GM12878 (cell line): Measurements from ENCODE around the gene SFXN1.

Source experiments
- CEBPB ChIP-seq, 2 experiments: fragments of 150-350 bp in 1 of 2; IDR thresholded peaks; 2 replicates each; pipeline ENCODE4 v1.6.1; 2012 to 2014; ENCODE audit warnings: low read depth in 2 of 2, low read length in 2 of 2, borderline replicate concordance in 1 of 2, inconsistent platforms in 1 of 2
- EZH2 ChIP-seq: IDR thresholded peaks from 2 replicates; pipeline ENCODE4 v1.6.1; 2012; ENCODE audit warnings: low read depth, mild to moderate bottlenecking, control low read depth, inconsistent platforms, low read length, borderline replicate concordance; ENCODE audit not compliant: control insufficient read depth
- GABPA ChIP-seq: IDR thresholded peaks from 2 replicates; pipeline ENCODE4 v1.6.1; 2014; ENCODE audit warnings: antibody characterized with exemption, low read depth, mild to moderate bottlenecking, inconsistent platforms
- MYC ChIP-seq: IDR thresholded peaks from 2 replicates; pipeline ENCODE4 v1.6.1; 2011; ENCODE audit warnings: mild to moderate bottlenecking, low read length, moderate library complexity, inconsistent platforms; ENCODE audit not compliant: insufficient read depth, insufficient replicate concordance, insufficient read length, severe bottlenecking
- RB1 ChIP-seq: fragments of 450-650 bp; formaldehyde crosslinking; IDR thresholded peaks from 2 replicates; pipeline ENCODE4 v1.6.1; 2017; ENCODE audit warnings: mild to moderate bottlenecking, borderline replicate concordance
- RBBP5 ChIP-seq: fragments of 200-600 bp; sonication (generic); conservative IDR thresholded peaks from 2 replicates; pipeline ENCODE4 v1.6.1; 2016
- RCOR1 ChIP-seq: conservative IDR thresholded peaks from 2 replicates; pipeline ENCODE4 v1.6.1; 2012; ENCODE audit warnings: low read depth, low read length, improper control_type of control experiment
- RELA ChIP-seq: fragments of 450-650 bp; IDR thresholded peaks from 2 replicates; pipeline ENCODE4 v1.8.0; 2014; ENCODE audit warnings: borderline replicate concordance; ENCODE audit not compliant: partially characterized antibody
- SIN3A ChIP-seq: IDR thresholded peaks from 2 replicates; pipeline ENCODE4 v1.6.1; 2012; ENCODE audit warnings: low read depth, low read length, improper control_type of control experiment
- TAF1 ChIP-seq: IDR thresholded peaks from 2 replicates; pipeline ENCODE4 v1.6.1; 2011; ENCODE audit warnings: mild to moderate bottlenecking, low read depth, low read length, borderline replicate concordance
- ZNF207 ChIP-seq: fragments of 450-650 bp; IDR thresholded peaks from 2 replicates; pipeline ENCODE4 v1.6.1; 2014; ENCODE audit warnings: antibody characterized with exemption, mild to moderate bottlenecking, borderline replicate concordance
- ZNF24 ChIP-seq: fragments of 450-650 bp; IDR thresholded peaks from 2 replicates; pipeline ENCODE4 v1.6.1; 2017; ENCODE audit warnings: antibody characterized with exemption, mild to moderate bottlenecking
- TF ChIP-seq, protein P1 (sequence below), 3 experiments: IDR thresholded peaks in 2 of 3; conservative IDR thresholded peaks in 1 of 3; 2 replicates each; pipeline ENCODE4 v1.5.1; 2011; ENCODE audit warnings: low read depth in 3 of 3, low read length in 3 of 3, mild to moderate bottlenecking in 3 of 3, control low read depth in 2 of 3, moderate library complexity in 2 of 3, inconsistent platforms in 1 of 3, mixed read lengths in 1 of 3; ENCODE audit not compliant: control insufficient read depth in 2 of 3, insufficient read depth in 1 of 3; ENCODE audit errors: extremely low read depth in 1 of 3
- TF ChIP-seq, protein P2 (sequence below): fragments of 450-650 bp; IDR thresholded peaks from 2 replicates; pipeline ENCODE4 v1.6.1; 2017; ENCODE audit warnings: mild to moderate bottlenecking, low read depth, inconsistent platforms; ENCODE audit not compliant: poor library complexity, severe bottlenecking

DNA sequence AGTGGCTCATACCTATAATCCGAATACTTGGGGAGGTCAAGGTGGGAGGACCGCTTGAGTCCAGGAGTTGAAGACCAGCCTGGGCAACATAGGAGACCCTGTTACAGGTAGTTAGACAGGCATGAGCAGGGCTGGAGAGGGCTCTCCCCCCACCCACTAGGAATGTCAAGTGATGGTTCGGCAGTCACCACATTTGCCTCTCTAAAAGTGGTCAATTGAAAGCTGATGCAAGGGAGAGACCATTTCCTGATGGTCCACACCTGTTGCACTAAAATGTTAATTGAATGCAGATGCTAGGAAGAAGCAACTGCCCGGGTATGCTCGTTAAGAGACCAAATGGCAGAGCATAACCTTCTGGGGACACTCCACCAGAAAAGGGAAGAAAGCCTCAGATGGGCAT lies 82.7 kb downstream of the SFXN1 start:
- TF ChIP-seq, protein P1, sequence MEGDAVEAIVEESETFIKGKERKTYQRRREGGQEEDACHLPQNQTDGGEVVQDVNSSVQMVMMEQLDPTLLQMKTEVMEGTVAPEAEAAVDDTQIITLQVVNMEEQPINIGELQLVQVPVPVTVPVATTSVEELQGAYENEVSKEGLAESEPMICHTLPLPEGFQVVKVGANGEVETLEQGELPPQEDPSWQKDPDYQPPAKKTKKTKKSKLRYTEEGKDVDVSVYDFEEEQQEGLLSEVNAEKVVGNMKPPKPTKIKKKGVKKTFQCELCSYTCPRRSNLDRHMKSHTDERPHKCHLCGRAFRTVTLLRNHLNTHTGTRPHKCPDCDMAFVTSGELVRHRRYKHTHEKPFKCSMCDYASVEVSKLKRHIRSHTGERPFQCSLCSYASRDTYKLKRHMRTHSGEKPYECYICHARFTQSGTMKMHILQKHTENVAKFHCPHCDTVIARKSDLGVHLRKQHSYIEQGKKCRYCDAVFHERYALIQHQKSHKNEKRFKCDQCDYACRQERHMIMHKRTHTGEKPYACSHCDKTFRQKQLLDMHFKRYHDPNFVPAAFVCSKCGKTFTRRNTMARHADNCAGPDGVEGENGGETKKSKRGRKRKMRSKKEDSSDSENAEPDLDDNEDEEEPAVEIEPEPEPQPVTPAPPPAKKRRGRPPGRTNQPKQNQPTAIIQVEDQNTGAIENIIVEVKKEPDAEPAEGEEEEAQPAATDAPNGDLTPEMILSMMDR (IDR thresholded peaks at IDR 0.05 in 2 of 3, conservative IDR thresholded peaks at IDR 0.05 in 1 of 3; ENCODE audit: control insufficient read depth in 2 of 3, extremely low read depth in 1 of 3, insufficient read depth in 1 of 3, low read depth in 3 of 3, low read length in 3 of 3): no peak
- TF ChIP-seq RELA: no peak
- no peak for TF ChIP-seq TAF1
- no peak for TF ChIP-seq ZNF207
- TF ChIP-seq GABPA: no peak
- TF ChIP-seq CEBPB (IDR thresholded peaks at IDR 0.05; ENCODE audit: borderline replicate concordance in 1 of 2, low read depth in 2 of 2, low read length in 2 of 2): no peak
- no peak for TF ChIP-seq RCOR1
- TF ChIP-seq ZNF24: no peak
- TF ChIP-seq, protein P2, sequence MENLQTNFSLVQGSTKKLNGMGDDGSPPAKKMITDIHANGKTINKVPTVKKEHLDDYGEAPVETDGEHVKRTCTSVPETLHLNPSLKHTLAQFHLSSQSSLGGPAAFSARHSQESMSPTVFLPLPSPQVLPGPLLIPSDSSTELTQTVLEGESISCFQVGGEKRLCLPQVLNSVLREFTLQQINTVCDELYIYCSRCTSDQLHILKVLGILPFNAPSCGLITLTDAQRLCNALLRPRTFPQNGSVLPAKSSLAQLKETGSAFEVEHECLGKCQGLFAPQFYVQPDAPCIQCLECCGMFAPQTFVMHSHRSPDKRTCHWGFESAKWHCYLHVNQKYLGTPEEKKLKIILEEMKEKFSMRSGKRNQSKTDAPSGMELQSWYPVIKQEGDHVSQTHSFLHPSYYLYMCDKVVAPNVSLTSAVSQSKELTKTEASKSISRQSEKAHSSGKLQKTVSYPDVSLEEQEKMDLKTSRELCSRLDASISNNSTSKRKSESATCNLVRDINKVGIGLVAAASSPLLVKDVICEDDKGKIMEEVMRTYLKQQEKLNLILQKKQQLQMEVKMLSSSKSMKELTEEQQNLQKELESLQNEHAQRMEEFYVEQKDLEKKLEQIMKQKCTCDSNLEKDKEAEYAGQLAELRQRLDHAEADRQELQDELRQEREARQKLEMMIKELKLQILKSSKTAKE: no peak
- no peak for TF ChIP-seq RB1
- TF ChIP-seq SIN3A: no peak
- TF ChIP-seq MYC: no peak
- no peak for TF ChIP-seq RBBP5
- no peak for TF ChIP-seq EZH2
